ENCODE results near the gene LCE1F.

Gene LCE1F

GRCh38 chr1:152770411-152770810, 4.5 kb upstream of the LCE1F start:
- no peak for DNase-seq (ENCODE audit: low read depth in 4 of 4, low spot score in 1 of 4)

GRCh38 chr1:152776361-152776760, 1.4 kb downstream of the LCE1F start:
- DNase-seq (ENCODE audit: low read depth in 4 of 4, low spot score in 1 of 4) = no peak

- DNase-seq (ENCODE audit: low read depth in 4 of 4, low spot score in 1 of 4) = no peak
These were observed 2.7 kb downstream of the LCE1F start for GRCh38 chr1:152777510-152778137.

GRCh38 chr1:152783095-152783494, 8.2 kb downstream of the LCE1F start:
- DNase-seq (ENCODE audit: low read depth in 4 of 4, low spot score in 1 of 4) = no peak

GRCh38 chr1:152786077-152786476, 11.1 kb downstream of the LCE1F start, which contains the start of gene LCE1E:
Gene LCE1E (plus strand): TSS chr1:152786257. CDS start chr1:152787300, 1,043 bp downstream.
- DNase-seq (ENCODE audit: low read depth in 4 of 4, low spot score in 1 of 4) = no peak

GRCh38 chr1:152795686-152796085, 20.7 kb downstream of the LCE1F start:
- no peak for DNase-seq (ENCODE audit: low read depth in 4 of 4, low spot score in 1 of 4)

GRCh38 chr1:152796421-152796820, 21.5 kb downstream of the LCE1F start, which contains the start of gene LCE1D:
Gene LCE1D (plus strand): TSS chr1:152796721. CDS start chr1:152797795, 1,074 bp downstream.
- no peak for DNase-seq (ENCODE audit: low read depth in 4 of 4, low spot score in 1 of 4)

- DNase-seq (ENCODE audit: low read depth in 4 of 4, low spot score in 1 of 4) = no peak
These were observed 26.4 kb downstream of the LCE1F start for GRCh38 chr1:152801333-152801732.

- DNase-seq (ENCODE audit: low read depth in 4 of 4, low spot score in 1 of 4) = no peak
These were observed 31.6 kb downstream of the LCE1F start, which contains the start of gene LCE1C for GRCh38 chr1:152806576-152806975. Gene LCE1C (minus strand): TSS chr1:152806651. CDS start chr1:152805478, 1,173 bp downstream.

GRCh38 chr1:152811050-152811449, 36.1 kb downstream of the LCE1F start:
- no peak for DNase-seq (ENCODE audit: low read depth in 4 of 4, low spot score in 1 of 4)

GRCh38 chr1:152811671-152812070, 36.7 kb downstream of the LCE1F start, which contains the start of gene LCE1B:
Gene LCE1B (plus strand): TSS chr1:152811971. CDS start chr1:152812447, 476 bp downstream.
- no peak for DNase-seq (ENCODE audit: low read depth in 4 of 4, low spot score in 1 of 4)

- DNase-seq (ENCODE audit: low read depth in 4 of 4, low spot score in 1 of 4) = no peak
These were observed 42.4 kb downstream of the LCE1F start for GRCh38 chr1:152817309-152817708.

- no peak for DNase-seq (ENCODE audit: low read depth in 4 of 4, low spot score in 1 of 4)
These were observed 48.4 kb downstream of the LCE1F start for GRCh38 chr1:152823294-152823693.

GRCh38 chr1:152824964-152825363, 50.0 kb downstream of the LCE1F start:
- no peak for DNase-seq (ENCODE audit: low read depth in 4 of 4, low spot score in 1 of 4)

Measured in stimulated activated CD4-positive, alpha-beta T cell treated with anti-CD3 and anti-CD28 coated beads, Interleukin-1b, Interleukin-23, amount 100 ng/mL, for 24 hours (primary cell).